Body of pancreas (tissue), 4 donors: ENCODE results near the gene PRDM13.

Source experiments
- POLR2A ChIP-seq, 3 donors: fragments of 450-650 bp; IDR thresholded peaks; one replicate each; pipeline ENCODE4 v1.6.1; 2016; ENCODE audit warnings: antibody characterized with exemption in 3 of 3, mild to moderate bottlenecking in 2 of 3
- TF ChIP-seq, protein P1 (sequence below), 7 experiments: fragments of 450-650 bp in 4 of 7; fragments of 200-600 bp in 3 of 7; sonication (generic) in 3 of 7; IDR thresholded peaks; one replicate each; pipeline ENCODE4 v1.5.1; 2016 to 2019; ENCODE audit warnings: antibody characterized with exemption in 7 of 7

DNA sequence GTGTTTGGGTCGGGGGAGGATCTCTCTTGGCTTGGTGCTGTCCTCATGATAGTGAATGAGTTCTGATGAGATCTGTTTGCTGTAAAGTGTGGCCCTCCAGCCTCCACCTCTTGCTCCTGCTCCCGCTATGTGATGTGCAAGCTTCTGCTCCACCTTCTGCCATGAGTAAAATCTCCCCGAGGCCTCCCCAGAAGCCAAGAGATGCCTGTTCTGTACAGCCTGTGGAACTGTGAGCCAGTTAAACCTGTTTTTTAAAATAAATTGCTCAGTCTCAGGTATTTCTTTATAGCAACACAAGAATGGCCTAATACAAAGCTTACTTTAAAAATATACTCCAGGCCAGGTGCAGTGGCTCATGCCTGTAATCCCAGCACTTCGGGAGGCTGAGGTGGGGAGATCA, 26.9 kb upstream of the PRDM13 start:
- TF ChIP-seq, protein P1, sequence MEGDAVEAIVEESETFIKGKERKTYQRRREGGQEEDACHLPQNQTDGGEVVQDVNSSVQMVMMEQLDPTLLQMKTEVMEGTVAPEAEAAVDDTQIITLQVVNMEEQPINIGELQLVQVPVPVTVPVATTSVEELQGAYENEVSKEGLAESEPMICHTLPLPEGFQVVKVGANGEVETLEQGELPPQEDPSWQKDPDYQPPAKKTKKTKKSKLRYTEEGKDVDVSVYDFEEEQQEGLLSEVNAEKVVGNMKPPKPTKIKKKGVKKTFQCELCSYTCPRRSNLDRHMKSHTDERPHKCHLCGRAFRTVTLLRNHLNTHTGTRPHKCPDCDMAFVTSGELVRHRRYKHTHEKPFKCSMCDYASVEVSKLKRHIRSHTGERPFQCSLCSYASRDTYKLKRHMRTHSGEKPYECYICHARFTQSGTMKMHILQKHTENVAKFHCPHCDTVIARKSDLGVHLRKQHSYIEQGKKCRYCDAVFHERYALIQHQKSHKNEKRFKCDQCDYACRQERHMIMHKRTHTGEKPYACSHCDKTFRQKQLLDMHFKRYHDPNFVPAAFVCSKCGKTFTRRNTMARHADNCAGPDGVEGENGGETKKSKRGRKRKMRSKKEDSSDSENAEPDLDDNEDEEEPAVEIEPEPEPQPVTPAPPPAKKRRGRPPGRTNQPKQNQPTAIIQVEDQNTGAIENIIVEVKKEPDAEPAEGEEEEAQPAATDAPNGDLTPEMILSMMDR (IDR thresholded peaks at IDR 0.05) = no peak
- no peak for TF ChIP-seq POLR2A (IDR thresholded peaks at IDR 0.05)
